ENCODE results near the gene FASN.

Gene FASN

GRCh38 chr17:82101301-82101715 is 3.3 kb upstream of the FASN start:
- DNase-seq, result no peak

GRCh38 chr17:82100502-82101298 is 2.7 kb upstream of the FASN start:
- DNase-seq, result no peak

GRCh38 chr17:82098939-82099763 is 1.1 kb upstream of the FASN start:
- no peak for DNase-seq

- no peak for DNase-seq
Observed at GRCh38 chr17:82097919-82098168, 192 bp downstream of the FASN start.

GRCh38 chr17:82097184-82097918 is 685 bp downstream of the FASN start:
- DNase-seq, result no peak

- no peak for DNase-seq
Observed at GRCh38 chr17:82096709-82097183, 1.3 kb downstream of the FASN start.

GRCh38 chr17:82095777-82096708 is 2.0 kb downstream of the FASN start:
- DNase-seq, result no peak

GRCh38 chr17:82094931-82095776 is 2.9 kb downstream of the FASN start:
- no peak for DNase-seq

GRCh38 chr17:82092995-82093751 is 4.9 kb downstream of the FASN start:
- no peak for DNase-seq

GRCh38 chr17:82092628-82092994 is 5.4 kb downstream of the FASN start:
- no peak for DNase-seq

- DNase-seq, result no peak
Observed at GRCh38 chr17:82092094-82092586, 5.9 kb downstream of the FASN start.

GRCh38 chr17:82091264-82092066 is 6.6 kb downstream of the FASN start:
- DNase-seq, result no peak

- no peak for DNase-seq
Observed at GRCh38 chr17:82090549-82091263, 7.3 kb downstream of the FASN start.

GRCh38 chr17:82089723-82090548 is 8.1 kb downstream of the FASN start:
- no peak for DNase-seq

GRCh38 chr17:82088838-82089722 is 9.0 kb downstream of the FASN start:
- no peak for DNase-seq

- DNase-seq, result no peak
Observed at GRCh38 chr17:82087961-82088837, 9.8 kb downstream of the FASN start.

All from amniotic stem cell (primary cell).